IMR-90 (cell line): Measurements from ENCODE around the gene MS4A18. TPM values are rescaled to one million over a fixed set of nuclear protein-coding genes. Genes with fewer than 3 reads are reported as not detected.

Experiments used
- ATAC-seq: fragments of 200-7000 bp; cut with Tn5 transposase; 2 replicates; pipeline ENCODE4 v1.9.1; 2020; ENCODE audit warnings: low read depth, mild to moderate bottlenecking, moderate library complexity
- BruUV-seq: library from RNA; stranded (reverse); fragments of 400-500 nt; replicated peaks from 2 replicates; lab custom pipeline; 2021; lab: Mats Ljungman, UMichigan
- CTCF ChIA-PET: fragments of 300-600 bp; formaldehyde crosslinking; extraction: SDS; loops from one replicate; lab custom pipeline; 2021; ENCODE audit warnings: antibody characterized with exemption; lab: Yijun Ruan, JAX
- POLR2A ChIA-PET: fragments of 300-600 bp; sonication (Branson Sonifier 250); formaldehyde crosslinking; loops from one replicate; lab custom pipeline; 2022; ENCODE audit warnings: antibody characterized with exemption; ENCODE audit not compliant: unreplicated experiment; lab: Charles Lee
- DNase-seq: peaks from one replicate; pipeline ENCODE4 v3.0.0; 2013
- H2AFZ ChIP-seq: replicated peaks from 2 replicates; pipeline ENCODE3; 2013; ENCODE audit warnings: low read length, mild to moderate bottlenecking; ENCODE audit not compliant: poor library complexity
- H2AK5ac ChIP-seq: 2 replicates; pipeline ENCODE4 v1.6.1; 2013; ENCODE audit warnings: low read depth, low read length, inconsistent platforms
- H2AK9ac ChIP-seq: replicated peaks from 2 replicates; pipeline ENCODE3; 2013; ENCODE audit warnings: mild to moderate bottlenecking, low read depth, low read length, moderate library complexity; ENCODE audit not compliant: poor library complexity
- H2BK120ac ChIP-seq: 2 replicates; pipeline ENCODE4 v1.6.1; 2013; ENCODE audit warnings: low read depth, low read length, inconsistent platforms
- H2BK15ac ChIP-seq: 3 replicates; pipeline ENCODE4 v1.6.1; 2013; ENCODE audit warnings: low read depth, low read length, inconsistent platforms
- H2BK20ac ChIP-seq: 2 replicates; pipeline ENCODE4 v1.6.1; 2013; ENCODE audit warnings: low read depth, mild to moderate bottlenecking, inconsistent platforms, low read length, moderate library complexity
- H2BK5ac ChIP-seq: 2 replicates; pipeline ENCODE4 v1.6.1; 2013; ENCODE audit warnings: mild to moderate bottlenecking, low read depth, low read length, inconsistent platforms; ENCODE audit not compliant: poor library complexity, severe bottlenecking
- H3K14ac ChIP-seq: replicated peaks from 2 replicates; pipeline ENCODE4 v1.6.1; 2013; ENCODE audit warnings: low read depth, low read length, inconsistent platforms
- H3K18ac ChIP-seq: 2 replicates; pipeline ENCODE4 v1.6.1; 2013; ENCODE audit warnings: low read depth, low read length, control low read depth
- H3K23ac ChIP-seq: 2 replicates; pipeline ENCODE4 v1.6.1; 2013; ENCODE audit warnings: low read depth, low read length, inconsistent platforms
- H3K27ac ChIP-seq: 2 replicates; pipeline ENCODE4 v1.5.1; 2013; ENCODE audit warnings: mild to moderate bottlenecking, control low read depth, low read length; ENCODE audit not compliant: insufficient read depth
- H3K27me3 ChIP-seq: 2 replicates; pipeline ENCODE4 v1.6.1; 2013; ENCODE audit warnings: low read length; ENCODE audit not compliant: control insufficient read depth, insufficient read depth
- H3K36me3 ChIP-seq: 2 replicates; pipeline ENCODE4 v1.6.1; 2013; ENCODE audit warnings: low read length, mixed read lengths; ENCODE audit not compliant: control insufficient read depth, insufficient read depth
- H3K4ac ChIP-seq: 2 replicates; pipeline ENCODE4 v1.6.1; 2013; ENCODE audit warnings: low read depth, low read length, inconsistent platforms
- H3K4me1 ChIP-seq: 2 replicates; pipeline ENCODE4 v1.6.1; 2013; ENCODE audit warnings: low read length, mixed read lengths; ENCODE audit not compliant: control insufficient read depth, insufficient read depth
- H3K4me2 ChIP-seq: 2 replicates; pipeline ENCODE4 v1.6.1; 2013; ENCODE audit warnings: low read depth, mild to moderate bottlenecking, control low read depth, low read length, moderate library complexity
- H3K4me3 ChIP-seq: 2 replicates; pipeline ENCODE4 v1.5.1; 2013; ENCODE audit warnings: low read depth, mild to moderate bottlenecking, control low read depth, low read length, moderate library complexity; ENCODE audit not compliant: insufficient read depth
- H3K56ac ChIP-seq: 2 replicates; pipeline ENCODE4 v1.6.1; 2013; ENCODE audit warnings: low read length, inconsistent platforms; ENCODE audit not compliant: insufficient read depth; ENCODE audit errors: extremely low read depth
- H3K79me1 ChIP-seq, 2 experiments: 2 replicates each; pipeline ENCODE4 v1.6.1; 2013; ENCODE audit warnings: low read length in 2 of 2, inconsistent platforms in 1 of 2, low read depth in 1 of 2
- H3K9ac ChIP-seq: 2 replicates; pipeline ENCODE4 v1.6.1; 2013; ENCODE audit warnings: low read depth, low read length, control low read depth
- H3K9me1 ChIP-seq: 2 replicates; pipeline ENCODE4 v1.6.1; 2013; ENCODE audit warnings: low read length, inconsistent platforms; ENCODE audit not compliant: insufficient read depth
- H3K9me3 ChIP-seq: 2 replicates; pipeline ENCODE4 v1.6.1; 2013; ENCODE audit warnings: low read length; ENCODE audit not compliant: control insufficient read depth, insufficient read depth
- H4K20me1 ChIP-seq: 2 replicates; pipeline ENCODE4 v1.6.1; 2013; ENCODE audit warnings: low read length, inconsistent platforms; ENCODE audit not compliant: insufficient read depth
- H4K5ac ChIP-seq: 2 replicates; pipeline ENCODE4 v1.6.1; 2013; ENCODE audit warnings: mild to moderate bottlenecking, low read depth, low read length, control low read depth
- H4K8ac ChIP-seq, 2 experiments: 2 replicates each; pipeline ENCODE4 v1.6.1; 2013; ENCODE audit warnings: low read depth in 2 of 2, low read length in 2 of 2, control low read depth in 1 of 2, inconsistent platforms in 1 of 2
- H4K91ac ChIP-seq: 2 replicates; pipeline ENCODE4 v1.6.1; 2013; ENCODE audit warnings: low read depth, low read length, inconsistent platforms; ENCODE audit not compliant: insufficient read depth
- FOS ChIP-seq: fragments of 150-350 bp; IDR thresholded peaks from 2 replicates; pipeline ENCODE4 v1.6.1; 2016; ENCODE audit warnings: low read depth, low read length
- RAD21 ChIP-seq: IDR thresholded peaks from 2 replicates; pipeline ENCODE4 v1.6.1; 2012; ENCODE audit warnings: low read length, improper control_type of control experiment
- RCOR1 ChIP-seq: IDR thresholded peaks from 2 replicates; pipeline ENCODE4 v1.6.1; 2012; ENCODE audit warnings: mild to moderate bottlenecking, low read length, improper control_type of control experiment; ENCODE audit not compliant: insufficient replicate concordance
- SMC3 ChIP-seq: fragments of 150-350 bp; IDR thresholded peaks from 2 replicates; pipeline ENCODE4 v1.6.1; 2016; ENCODE audit warnings: low read depth, mild to moderate bottlenecking, antibody characterized with exemption, low read length, moderate library complexity
- WGBS, 2 experiments: methylation state at CpG; one replicate each; pipeline versions ENCODE4 v1.1.5 to v1.1.7; 2013; ENCODE audit warnings: missing lambda C conversion rate in 2 of 2; ENCODE audit not compliant: insufficient read length in 1 of 2; ENCODE audit errors: extremely low coverage in 2 of 2; 5-methylcytosine and 5-hydroxymethylcytosine counted together
- dilution Hi-C: fragments of 300-500 bp; cut with HindIII; formaldehyde crosslinking; loops from one replicate; pipeline ENCODE4 v1.14.3; 2018; ENCODE audit warnings: low sequenced_read_pairs; ENCODE audit not compliant: unreplicated experiment
- in situ Hi-C: fragments of 300-500 bp; cut with MboI; formaldehyde crosslinking; loops from 3 replicates; pipeline ENCODE4 v1.14.3; 2019; ENCODE audit warnings: low sequenced_read_pairs, inconsistent platforms, mixed read lengths
- intact Hi-C: fragments of 100-400 bp; cut with micrococcal nuclease; formaldehyde crosslinking; loops from 2 replicates; pipeline ENCODE4 v1.10.0; 2022
- polyA plus RNA-seq, 3 experiments: library from polyadenylated mRNA; depleted of rRNA; stranded (reverse); fragments of >200 nt; gene quantifications; 2 replicates each; pipeline ENCODE4 v1.2.3, GENCODE V29; 2012; ENCODE audit warnings: low replicate concordance in 1 of 3
- total RNA-seq: library from RNA; depleted of rRNA; stranded (reverse); fragments of >200 nt; gene quantifications from 2 replicates; pipeline ENCODE4 v1.2.3, GENCODE V29; 2012
- TF ChIP-seq, protein P1 (sequence below): conservative IDR thresholded peaks from 2 replicates; pipeline ENCODE4 v1.5.1; 2012; ENCODE audit warnings: mild to moderate bottlenecking, low read depth, low read length, improper control_type of control experiment

MS4A18 gene
- total and polyA plus RNA-seq, 2 of the 4 experiments (the other 2 are of a cell fraction) = not detected

DNA sequence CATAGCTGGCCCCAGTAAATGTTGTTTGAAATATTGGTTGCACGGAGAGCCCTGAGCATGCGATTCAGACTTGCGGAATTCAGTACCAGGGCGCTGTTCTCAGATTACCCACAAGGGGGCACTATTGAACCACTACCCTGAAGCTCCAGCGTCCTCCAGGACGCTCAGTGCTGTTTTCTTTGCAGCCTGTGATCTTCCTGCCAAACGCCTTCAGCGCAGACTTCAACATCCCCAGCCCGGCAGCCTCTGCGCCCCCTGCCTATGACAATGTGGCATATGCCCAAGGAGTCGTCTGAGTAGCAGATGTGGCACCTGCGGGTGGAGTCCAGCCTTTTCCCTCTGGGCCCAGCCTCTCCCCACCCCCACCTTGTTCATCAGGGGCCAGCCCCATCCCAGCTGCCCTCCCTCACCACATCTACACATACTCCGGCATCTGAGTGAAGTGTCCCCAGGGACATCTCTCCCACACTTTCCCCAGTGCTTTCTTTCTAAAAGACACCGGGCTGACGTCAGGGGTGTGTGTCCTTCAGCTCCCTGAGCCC, 51.0 kb downstream of the MS4A18 start:
- Histone ChIP-seq H3K9me3 (no peaks in the 10 kb centered on the region), H3K14ac (no peak overlapping the region), H3K27me3 (peaks cover 7% of the 10 kb centered on the region), H2BK120ac (no peak overlapping the region), H3K79me1 (no peaks in the 10 kb centered on the region), H2AFZ (peak overlapping the region; percentile 91), H4K91ac (no peak overlapping the region), H3K9me1 (peaks cover 5% of the 10 kb centered on the region; the same call in 1 of the 2 replicates), H3K56ac (no peak overlapping the region), H3K18ac (no peak overlapping the region), H3K23ac (no peak overlapping the region), H3K36me3 (no peaks in the 10 kb centered on the region), H4K20me1 (no peaks in the 10 kb centered on the region), H2AK9ac (peak overlapping the region; percentile 5), H3K4me2 (no peak overlapping the region), H4K8ac (no peak overlapping the region), H4K5ac (no peak overlapping the region), H2BK5ac (no peak overlapping the region), H3K4me1 (no peaks in the 10 kb centered on the region; the same call in 1 of the 2 replicates), H3K27ac (no peak overlapping the region), H3K4ac (no peak overlapping the region), H3K4me3 (no peak overlapping the region), H3K9ac (no peak overlapping the region), H2AK5ac (0 out of 2 replicates have a peak overlapping the region, but pooled peaks have one; percentile 28), H2BK15ac (no peak overlapping the region), H2BK20ac (no peak overlapping the region)
- intact Hi-C loops (loop anchor here (1.0 kb wide), 5 partner anchors 56 to 412 kb away; no protein-coding TSS in a partner anchor), in situ Hi-C loops (loop anchor here (5.0 kb wide), 1 partner anchor 122 kb away; no protein-coding TSS in a partner anchor), dilution Hi-C loops (no loop called here)
- peak; percentile 97 for ATAC-seq
- ChIA-PET CTCF (interaction anchor here (0.5 to 2.6 kb wide), 10 partner anchors 9 to 1425 kb away, joined by 3 to 16 read pairs (median 4); no protein-coding TSS in a partner anchor), POLR2A (no interaction called here)
- DNase-seq = peak; percentile 86
- 5% methylated on average over 6 of the region's 15 CpGs; no CpG with 5 or more reads in 1 of the 2 experiments for WGBS, 2 experiments
- TF ChIP-seq, protein P1, sequence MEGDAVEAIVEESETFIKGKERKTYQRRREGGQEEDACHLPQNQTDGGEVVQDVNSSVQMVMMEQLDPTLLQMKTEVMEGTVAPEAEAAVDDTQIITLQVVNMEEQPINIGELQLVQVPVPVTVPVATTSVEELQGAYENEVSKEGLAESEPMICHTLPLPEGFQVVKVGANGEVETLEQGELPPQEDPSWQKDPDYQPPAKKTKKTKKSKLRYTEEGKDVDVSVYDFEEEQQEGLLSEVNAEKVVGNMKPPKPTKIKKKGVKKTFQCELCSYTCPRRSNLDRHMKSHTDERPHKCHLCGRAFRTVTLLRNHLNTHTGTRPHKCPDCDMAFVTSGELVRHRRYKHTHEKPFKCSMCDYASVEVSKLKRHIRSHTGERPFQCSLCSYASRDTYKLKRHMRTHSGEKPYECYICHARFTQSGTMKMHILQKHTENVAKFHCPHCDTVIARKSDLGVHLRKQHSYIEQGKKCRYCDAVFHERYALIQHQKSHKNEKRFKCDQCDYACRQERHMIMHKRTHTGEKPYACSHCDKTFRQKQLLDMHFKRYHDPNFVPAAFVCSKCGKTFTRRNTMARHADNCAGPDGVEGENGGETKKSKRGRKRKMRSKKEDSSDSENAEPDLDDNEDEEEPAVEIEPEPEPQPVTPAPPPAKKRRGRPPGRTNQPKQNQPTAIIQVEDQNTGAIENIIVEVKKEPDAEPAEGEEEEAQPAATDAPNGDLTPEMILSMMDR = peak; percentile 93
- peak; percentile 75 for TF ChIP-seq SMC3
- no peak for TF ChIP-seq FOS
- TF ChIP-seq RCOR1 = no peak
- TF ChIP-seq RAD21 = peak; percentile 87
- no TSS peak for BruUV-seq
